Measurements from ENCODE around the gene DPH6. TPM values are rescaled to one million over a fixed set of nuclear protein-coding genes. Genes with fewer than 3 reads are reported as not detected.

Gene DPH6
- total RNA-seq, 1 donor from 2014 or later: 20.9 TPM

- H3K9me3 ChIP-seq (ENCODE audit: control insufficient read depth in 3 of 3, low read length in 3 of 3): no peaks in the 10 kb centered on the region
- no peaks in the 10 kb centered on the region for H3K27me3 ChIP-seq (ENCODE audit: control insufficient read depth in 3 of 3, insufficient read depth in 3 of 3, low read length in 3 of 3)
- H3K36me3 ChIP-seq (ENCODE audit: control insufficient read depth in 3 of 3, insufficient read depth in 3 of 3, low read length in 3 of 3): no peaks in the 10 kb centered on the region
- no peak overlapping the region for H3K27ac ChIP-seq (ENCODE audit: low read depth, low read length)
- no peak overlapping the region for H3K4me3 ChIP-seq (ENCODE audit: low read length in 3 of 3)
- H3K9ac ChIP-seq (ENCODE audit: low read depth in 1 of 3, low read length in 3 of 3): no peak overlapping the region
- no peaks in the 10 kb centered on the region for H3K4me1 ChIP-seq (ENCODE audit: control insufficient read depth in 3 of 3, insufficient read depth in 3 of 3, low read length in 3 of 3)
These were observed 26.3 kb downstream of the DPH6 start for GRCh38 chr15:35519541-35520149.

- no peaks in the 10 kb centered on the region for H3K27me3 ChIP-seq (ENCODE audit: control insufficient read depth in 3 of 3, insufficient read depth in 3 of 3, low read length in 3 of 3)
- H3K9me3 ChIP-seq (ENCODE audit: control insufficient read depth in 3 of 3, low read length in 3 of 3): no peaks in the 10 kb centered on the region
- no peaks in the 10 kb centered on the region for H3K4me1 ChIP-seq (ENCODE audit: control insufficient read depth in 3 of 3, insufficient read depth in 3 of 3, low read length in 3 of 3)
- H3K9ac ChIP-seq (ENCODE audit: low read depth in 1 of 3, low read length in 3 of 3): no peak overlapping the region
- no peaks in the 10 kb centered on the region for H3K36me3 ChIP-seq (ENCODE audit: control insufficient read depth in 3 of 3, insufficient read depth in 3 of 3, low read length in 3 of 3)
- no peak overlapping the region for H3K27ac ChIP-seq (ENCODE audit: low read depth, low read length)
- H3K4me3 ChIP-seq (ENCODE audit: low read length in 3 of 3): no peak overlapping the region
These were observed 26.9 kb downstream of the DPH6 start for GRCh38 chr15:35519052-35519451.

GRCh38 chr15:35514759-35515158, 31.2 kb downstream of the DPH6 start:
- Histone ChIP-seq H3K9me3 (ENCODE audit: control insufficient read depth in 3 of 3, low read length in 3 of 3) (no peaks in the 10 kb centered on the region), H3K4me1 (ENCODE audit: control insufficient read depth in 3 of 3, insufficient read depth in 3 of 3, low read length in 3 of 3) (no peaks in the 10 kb centered on the region), H3K27me3 (ENCODE audit: control insufficient read depth in 3 of 3, insufficient read depth in 3 of 3, low read length in 3 of 3) (no peaks in the 10 kb centered on the region), H3K27ac (ENCODE audit: low read depth, low read length) (no peak overlapping the region), H3K4me3 (ENCODE audit: low read length in 3 of 3) (no peak overlapping the region), H3K9ac (ENCODE audit: low read depth in 1 of 3, low read length in 3 of 3) (no peak overlapping the region), H3K36me3 (ENCODE audit: control insufficient read depth in 3 of 3, insufficient read depth in 3 of 3, low read length in 3 of 3) (no peaks in the 10 kb centered on the region)

- Histone ChIP-seq H3K9ac (ENCODE audit: low read depth in 1 of 3, low read length in 3 of 3) (no peak overlapping the region), H3K36me3 (ENCODE audit: control insufficient read depth in 3 of 3, insufficient read depth in 3 of 3, low read length in 3 of 3) (no peaks in the 10 kb centered on the region), H3K27me3 (ENCODE audit: control insufficient read depth in 3 of 3, insufficient read depth in 3 of 3, low read length in 3 of 3) (no peaks in the 10 kb centered on the region), H3K4me1 (ENCODE audit: control insufficient read depth in 3 of 3, insufficient read depth in 3 of 3, low read length in 3 of 3) (peaks cover 0 to 4% (median 2%) of the 10 kb centered on the region in 3 donors), H3K4me3 (ENCODE audit: low read length in 3 of 3) (no peak overlapping the region), H3K9me3 (ENCODE audit: control insufficient read depth in 3 of 3, low read length in 3 of 3) (no peaks in the 10 kb centered on the region), H3K27ac (ENCODE audit: low read depth, low read length) (no peak overlapping the region)
These were observed 37.9 kb downstream of the DPH6 start for GRCh38 chr15:35507932-35508638.

- Histone ChIP-seq H3K36me3 (ENCODE audit: control insufficient read depth in 3 of 3, insufficient read depth in 3 of 3, low read length in 3 of 3) (no peaks in the 10 kb centered on the region), H3K9ac (ENCODE audit: low read depth in 1 of 3, low read length in 3 of 3) (no peak overlapping the region), H3K4me3 (ENCODE audit: low read length in 3 of 3) (no peak overlapping the region), H3K9me3 (ENCODE audit: control insufficient read depth in 3 of 3, low read length in 3 of 3) (no peaks in the 10 kb centered on the region), H3K4me1 (ENCODE audit: control insufficient read depth in 3 of 3, insufficient read depth in 3 of 3, low read length in 3 of 3) (peaks cover 0 to 4% (median 2%) of the 10 kb centered on the region in 3 donors), H3K27me3 (ENCODE audit: control insufficient read depth in 3 of 3, insufficient read depth in 3 of 3, low read length in 3 of 3) (no peaks in the 10 kb centered on the region), H3K27ac (ENCODE audit: low read depth, low read length) (no peak overlapping the region)
These were observed 39.6 kb downstream of the DPH6 start for GRCh38 chr15:35506272-35506870.

- Histone ChIP-seq H3K27me3 (ENCODE audit: control insufficient read depth in 3 of 3, insufficient read depth in 3 of 3, low read length in 3 of 3) (no peaks in the 10 kb centered on the region), H3K4me3 (ENCODE audit: low read length in 3 of 3) (no peak overlapping the region), H3K9me3 (ENCODE audit: control insufficient read depth in 3 of 3, low read length in 3 of 3) (no peaks in the 10 kb centered on the region), H3K36me3 (ENCODE audit: control insufficient read depth in 3 of 3, insufficient read depth in 3 of 3, low read length in 3 of 3) (no peaks in the 10 kb centered on the region), H3K9ac (ENCODE audit: low read depth in 1 of 3, low read length in 3 of 3) (no peak overlapping the region), H3K27ac (ENCODE audit: low read depth, low read length) (no peak overlapping the region), H3K4me1 (ENCODE audit: control insufficient read depth in 3 of 3, insufficient read depth in 3 of 3, low read length in 3 of 3) (peaks cover 0 to 4% (median 2%) of the 10 kb centered on the region in 3 donors)
These were observed 40.2 kb downstream of the DPH6 start for GRCh38 chr15:35505809-35506208.

- Histone ChIP-seq H3K4me1 (ENCODE audit: control insufficient read depth in 3 of 3, insufficient read depth in 3 of 3, low read length in 3 of 3) (peaks cover 0 to 4% (median 2%) of the 10 kb centered on the region in 3 donors), H3K36me3 (ENCODE audit: control insufficient read depth in 3 of 3, insufficient read depth in 3 of 3, low read length in 3 of 3) (no peaks in the 10 kb centered on the region), H3K9ac (ENCODE audit: low read depth in 1 of 3, low read length in 3 of 3) (no peak overlapping the region), H3K4me3 (ENCODE audit: low read length in 3 of 3) (no peak overlapping the region), H3K27ac (ENCODE audit: low read depth, low read length) (no peak overlapping the region), H3K27me3 (ENCODE audit: control insufficient read depth in 3 of 3, insufficient read depth in 3 of 3, low read length in 3 of 3) (no peaks in the 10 kb centered on the region), H3K9me3 (ENCODE audit: control insufficient read depth in 3 of 3, low read length in 3 of 3) (no peaks in the 10 kb centered on the region)
These were observed 40.8 kb downstream of the DPH6 start for GRCh38 chr15:35505141-35505540.

GRCh38 chr15:35499723-35500122, 46.2 kb downstream of the DPH6 start:
- H3K36me3 ChIP-seq (ENCODE audit: control insufficient read depth in 3 of 3, insufficient read depth in 3 of 3, low read length in 3 of 3): no peaks in the 10 kb centered on the region

GRCh38 chr15:35496585-35496984, 49.4 kb downstream of the DPH6 start:
- Histone ChIP-seq H3K9ac (ENCODE audit: low read depth in 1 of 3, low read length in 3 of 3) (no peak overlapping the region), H3K4me3 (ENCODE audit: low read length in 3 of 3) (no peak overlapping the region), H3K4me1 (ENCODE audit: control insufficient read depth in 3 of 3, insufficient read depth in 3 of 3, low read length in 3 of 3) (peaks cover 0 to 4% (median 3%) of the 10 kb centered on the region in 3 donors), H3K9me3 (ENCODE audit: control insufficient read depth in 3 of 3, low read length in 3 of 3) (no peaks in the 10 kb centered on the region), H3K27ac (ENCODE audit: low read depth, low read length) (no peak overlapping the region), H3K27me3 (ENCODE audit: control insufficient read depth in 3 of 3, insufficient read depth in 3 of 3, low read length in 3 of 3) (no peaks in the 10 kb centered on the region), H3K36me3 (ENCODE audit: control insufficient read depth in 3 of 3, insufficient read depth in 3 of 3, low read length in 3 of 3) (no peaks in the 10 kb centered on the region)

More at GRCh38 chr15:35499723-35500122, 46.2 kb downstream of the DPH6 start:
- Histone ChIP-seq H3K9ac (ENCODE audit: low read depth in 1 of 3, low read length in 3 of 3) (no peak overlapping the region), H3K27ac (ENCODE audit: low read depth, low read length) (no peak overlapping the region), H3K27me3 (ENCODE audit: control insufficient read depth in 3 of 3, insufficient read depth in 3 of 3, low read length in 3 of 3) (no peaks in the 10 kb centered on the region), H3K4me3 (ENCODE audit: low read length in 3 of 3) (no peak overlapping the region), H3K9me3 (ENCODE audit: control insufficient read depth in 3 of 3, low read length in 3 of 3) (no peaks in the 10 kb centered on the region), H3K4me1 (ENCODE audit: control insufficient read depth in 3 of 3, insufficient read depth in 3 of 3, low read length in 3 of 3) (peaks cover 0 to 4% (median 0%) of the 10 kb centered on the region in 3 donors)

- Histone ChIP-seq H3K4me1 (ENCODE audit: control insufficient read depth in 3 of 3, insufficient read depth in 3 of 3, low read length in 3 of 3) (peaks cover 0 to 4% (median 3%) of the 10 kb centered on the region in 3 donors), H3K27me3 (ENCODE audit: control insufficient read depth in 3 of 3, insufficient read depth in 3 of 3, low read length in 3 of 3) (no peaks in the 10 kb centered on the region), H3K4me3 (ENCODE audit: low read length in 3 of 3) (no peak overlapping the region), H3K9me3 (ENCODE audit: control insufficient read depth in 3 of 3, low read length in 3 of 3) (no peaks in the 10 kb centered on the region), H3K27ac (ENCODE audit: low read depth, low read length) (no peak overlapping the region), H3K36me3 (ENCODE audit: control insufficient read depth in 3 of 3, insufficient read depth in 3 of 3, low read length in 3 of 3) (no peaks in the 10 kb centered on the region), H3K9ac (ENCODE audit: low read depth in 1 of 3, low read length in 3 of 3) (no peak overlapping the region)
These were observed 50.9 kb downstream of the DPH6 start for GRCh38 chr15:35495080-35495479.
